WERI-Rb-1 (cell line): ENCODE measurements around the gene SAMM50.

Source experiments
- DNase-seq: peaks from one replicate; pipeline ENCODE4 v3.0.0-alpha.2; 2020
- H3K27ac ChIP-seq: fragments of 250-450 bp; sonication (Bioruptor Pico); 2 replicates; pipeline ENCODE4 v1.5.1; 2020; ENCODE audit warnings: mild to moderate bottlenecking, moderate library complexity
- H3K27me3 ChIP-seq: fragments of 250-450 bp; sonication (Bioruptor Pico); 2 replicates; pipeline ENCODE4 v1.5.1; 2021; ENCODE audit warnings: mild to moderate bottlenecking, low read depth, moderate library complexity; ENCODE audit not compliant: insufficient read depth, severe bottlenecking
- H3K36me3 ChIP-seq: fragments of 250-450 bp; sonication (Bioruptor Pico); 2 replicates; pipeline ENCODE4 v1.5.1; 2020; ENCODE audit warnings: mild to moderate bottlenecking, moderate library complexity
- H3K4me3 ChIP-seq: 2 replicates; pipeline ENCODE4 v1.5.1; 2011; ENCODE audit warnings: low read depth, mild to moderate bottlenecking, control low read depth, low read length
- H3K9me3 ChIP-seq: fragments of 250-450 bp; sonication (Bioruptor Pico); 2 replicates; pipeline ENCODE4 v1.5.1; 2021; ENCODE audit warnings: mild to moderate bottlenecking, moderate library complexity; ENCODE audit not compliant: severe bottlenecking
- TF ChIP-seq, protein P1 (sequence below): IDR thresholded peaks from 2 replicates; pipeline ENCODE4 v1.5.1; 2011; ENCODE audit warnings: low read depth, mild to moderate bottlenecking, control low read depth, inconsistent platforms, low read length

Gene SAMM50

DNA sequence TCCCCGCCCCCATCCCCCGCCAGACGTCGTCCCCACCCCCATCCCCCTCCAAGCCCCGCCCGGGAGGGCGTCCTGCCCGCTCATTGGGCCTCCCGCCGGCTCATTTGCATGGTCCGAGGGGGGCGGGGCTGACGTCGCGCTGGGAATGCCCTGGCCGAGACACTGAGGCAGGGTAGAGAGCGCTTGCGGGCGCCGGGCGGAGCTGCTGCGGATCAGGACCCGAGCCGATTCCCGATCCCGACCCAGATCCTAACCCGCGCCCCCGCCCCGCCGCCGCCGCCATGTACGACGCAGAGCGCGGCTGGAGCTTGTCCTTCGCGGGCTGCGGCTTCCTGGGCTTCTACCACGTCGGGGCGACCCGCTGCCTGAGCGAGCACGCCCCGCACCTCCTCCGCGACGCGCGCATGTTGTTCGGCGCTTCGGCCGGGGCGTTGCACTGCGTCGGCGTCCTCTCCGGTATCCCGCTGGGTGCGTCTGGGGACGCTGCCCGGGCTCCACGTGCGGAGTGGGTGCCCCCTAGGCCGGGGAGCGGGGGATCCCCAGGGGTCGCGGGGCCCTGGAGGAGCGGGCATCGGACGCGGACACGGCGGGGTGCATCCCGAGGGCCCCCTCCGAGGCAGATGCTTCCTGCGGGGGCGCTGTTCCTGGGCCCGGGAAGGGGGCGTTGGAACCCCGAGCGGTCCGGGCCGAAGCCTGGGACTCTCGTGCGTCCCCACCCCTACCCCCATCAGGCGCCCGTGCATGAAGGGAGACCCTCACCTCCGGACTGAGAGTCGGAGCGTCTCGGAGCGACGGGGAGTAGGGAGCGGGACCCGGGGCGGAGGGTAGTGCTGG is 31.4 kb upstream of the SAMM50 start, which contains the start of gene PNPLA3:
Gene PNPLA3 (plus strand): TSS at position 175 of the 834 bp plus-strand sequence. CDS start 107 bp downstream, at position 282.
- peak within 1 kb of the TSS; percentile 94 for H3K27ac ChIP-seq
- peaks cover 28% of the 10 kb centered on the region for H3K36me3 ChIP-seq
- no peaks in the 10 kb centered on the region for H3K9me3 ChIP-seq
- DNase-seq, result peak; percentile 98
- TF ChIP-seq, protein P1, sequence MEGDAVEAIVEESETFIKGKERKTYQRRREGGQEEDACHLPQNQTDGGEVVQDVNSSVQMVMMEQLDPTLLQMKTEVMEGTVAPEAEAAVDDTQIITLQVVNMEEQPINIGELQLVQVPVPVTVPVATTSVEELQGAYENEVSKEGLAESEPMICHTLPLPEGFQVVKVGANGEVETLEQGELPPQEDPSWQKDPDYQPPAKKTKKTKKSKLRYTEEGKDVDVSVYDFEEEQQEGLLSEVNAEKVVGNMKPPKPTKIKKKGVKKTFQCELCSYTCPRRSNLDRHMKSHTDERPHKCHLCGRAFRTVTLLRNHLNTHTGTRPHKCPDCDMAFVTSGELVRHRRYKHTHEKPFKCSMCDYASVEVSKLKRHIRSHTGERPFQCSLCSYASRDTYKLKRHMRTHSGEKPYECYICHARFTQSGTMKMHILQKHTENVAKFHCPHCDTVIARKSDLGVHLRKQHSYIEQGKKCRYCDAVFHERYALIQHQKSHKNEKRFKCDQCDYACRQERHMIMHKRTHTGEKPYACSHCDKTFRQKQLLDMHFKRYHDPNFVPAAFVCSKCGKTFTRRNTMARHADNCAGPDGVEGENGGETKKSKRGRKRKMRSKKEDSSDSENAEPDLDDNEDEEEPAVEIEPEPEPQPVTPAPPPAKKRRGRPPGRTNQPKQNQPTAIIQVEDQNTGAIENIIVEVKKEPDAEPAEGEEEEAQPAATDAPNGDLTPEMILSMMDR, result peak; percentile 57
- peak within 1 kb of the TSS; percentile 90 for H3K4me3 ChIP-seq
- no peaks in the 10 kb centered on the region for H3K27me3 ChIP-seq

DNA sequence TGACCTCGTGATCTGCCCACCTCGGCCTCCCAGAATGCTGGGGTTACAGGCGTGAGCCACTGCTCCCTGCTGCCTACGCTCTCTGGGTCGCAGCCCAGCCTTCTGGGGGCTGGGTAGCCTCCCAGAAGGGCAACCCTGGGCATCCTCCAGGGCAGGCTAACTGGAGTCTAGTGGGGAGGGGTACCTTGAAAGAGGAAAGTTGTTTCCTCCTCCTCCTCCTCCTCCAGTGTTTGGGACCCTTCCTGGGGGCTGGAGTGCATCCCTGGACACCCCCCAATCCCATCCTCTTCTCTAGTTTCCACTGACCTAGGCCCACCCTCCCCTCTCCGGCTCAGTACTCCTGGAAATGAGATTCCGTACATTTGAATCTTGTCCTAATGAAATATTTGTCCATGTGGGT is 30.4 kb upstream of the SAMM50 start:
- peaks cover 36% of the 10 kb centered on the region for H3K36me3 ChIP-seq
- peak overlapping the region; percentile 90 for H3K4me3 ChIP-seq
- no peaks in the 10 kb centered on the region for H3K9me3 ChIP-seq
- H3K27me3 ChIP-seq, result no peaks in the 10 kb centered on the region
- TF ChIP-seq, protein P1, result no peak
- no peak for DNase-seq
- H3K27ac ChIP-seq, result peak overlapping the region; percentile 94

- H3K4me3 ChIP-seq, result peak overlapping the region; percentile 90
- DNase-seq, result peak; percentile 92
- TF ChIP-seq, protein P1, result no peak
- H3K36me3 ChIP-seq, result peaks cover 44% of the 10 kb centered on the region
- H3K9me3 ChIP-seq, result no peaks in the 10 kb centered on the region
- peak overlapping the region; percentile 94 for H3K27ac ChIP-seq
- H3K27me3 ChIP-seq, result no peaks in the 10 kb centered on the region
Measured at GRCh38 chr22:43925433-43926348, 29.6 kb upstream of the SAMM50 start.

- TF ChIP-seq, protein P1, result no peak
- Histone ChIP-seq H3K36me3 (peaks cover 50% of the 10 kb centered on the region), H3K27ac (peak overlapping the region; percentile 94), H3K9me3 (no peaks in the 10 kb centered on the region), H3K27me3 (no peaks in the 10 kb centered on the region), H3K4me3 (no peak overlapping the region)
- no peak for DNase-seq
Measured at GRCh38 chr22:43926349-43926710, 28.9 kb upstream of the SAMM50 start.

DNA sequence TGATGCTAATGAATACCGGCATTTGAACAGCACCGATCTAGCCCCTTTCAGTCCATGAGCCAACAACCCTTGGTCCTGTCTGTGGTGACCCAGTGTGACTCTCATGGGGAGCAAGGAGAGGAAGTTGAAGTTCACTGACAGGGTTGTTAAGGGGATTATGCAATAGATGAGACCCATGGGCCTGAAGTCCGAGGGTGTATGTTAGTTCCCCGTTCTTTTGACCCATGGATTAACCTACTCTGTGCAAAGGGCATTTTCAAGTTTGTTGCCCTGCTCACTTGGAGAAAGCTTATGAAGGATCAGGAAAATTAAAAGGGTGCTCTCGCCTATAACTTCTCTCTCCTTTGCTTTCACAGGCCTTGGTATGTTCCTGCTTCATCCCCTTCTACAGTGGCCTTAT is 26.8 kb upstream of the SAMM50 start:
- Histone ChIP-seq H3K9me3 (no peaks in the 10 kb centered on the region), H3K36me3 (peaks cover 72% of the 10 kb centered on the region), H3K27me3 (no peaks in the 10 kb centered on the region), H3K4me3 (no peak overlapping the region), H3K27ac (no peak overlapping the region)
- DNase-seq, result no peak
- TF ChIP-seq, protein P1, result no peak
